ENCODE measurements around the gene DSCAM.

- TF ChIP-seq CTCF (conservative IDR thresholded peaks at IDR 0.05; ENCODE audit: low read depth in 2 of 2): no peak
- TF ChIP-seq ZNF462 (CRISPR knock-in tag; IDR thresholded peaks at IDR 0.05): no peak
- TF ChIP-seq EZH2 (IDR thresholded peaks at IDR 0.05; ENCODE audit: low read depth, unreplicated experiment): no peak
- TF ChIP-seq POLR2AphosphoS5 (IDR thresholded peaks at IDR 0.05; ENCODE audit: low read depth): no peak
- no peak for TF ChIP-seq REST (IDR thresholded peaks at IDR 0.05; ENCODE audit: unreplicated experiment)
- no peak for TF ChIP-seq JUNB (IDR thresholded peaks at IDR 0.05; ENCODE audit: unreplicated experiment)
- TF ChIP-seq EZH2phosphoT487 (IDR thresholded peaks at IDR 0.05; ENCODE audit: unreplicated experiment): no peak
- TF ChIP-seq STAT1 (IDR thresholded peaks at IDR 0.05; ENCODE audit: unreplicated experiment): no peak
- no peak for TF ChIP-seq ZNF331 (CRISPR knock-in tag; IDR thresholded peaks at IDR 0.05; ENCODE audit: low read depth)
- TF ChIP-seq CREB1 (CRISPR knock-in tag; IDR thresholded peaks at IDR 0.05; ENCODE audit: low read depth): no peak
Measured at GRCh38 chr21:40284409-40284808, 562.5 kb downstream of the DSCAM start.

Measured in GM23338 (cell line).